ENCODE results near the gene RXRA. TPM values are rescaled to one million over a fixed set of nuclear protein-coding genes. Genes with fewer than 3 reads are reported as not detected.
A peak's percentile ranks its signal among the peaks of the same experiment; 100 is the strongest.

Gene RXRA
- total and polyA plus RNA-seq, 5 donors from 2014 or later = 0.29 to 13.6 (median 1.4) TPM

DNA sequence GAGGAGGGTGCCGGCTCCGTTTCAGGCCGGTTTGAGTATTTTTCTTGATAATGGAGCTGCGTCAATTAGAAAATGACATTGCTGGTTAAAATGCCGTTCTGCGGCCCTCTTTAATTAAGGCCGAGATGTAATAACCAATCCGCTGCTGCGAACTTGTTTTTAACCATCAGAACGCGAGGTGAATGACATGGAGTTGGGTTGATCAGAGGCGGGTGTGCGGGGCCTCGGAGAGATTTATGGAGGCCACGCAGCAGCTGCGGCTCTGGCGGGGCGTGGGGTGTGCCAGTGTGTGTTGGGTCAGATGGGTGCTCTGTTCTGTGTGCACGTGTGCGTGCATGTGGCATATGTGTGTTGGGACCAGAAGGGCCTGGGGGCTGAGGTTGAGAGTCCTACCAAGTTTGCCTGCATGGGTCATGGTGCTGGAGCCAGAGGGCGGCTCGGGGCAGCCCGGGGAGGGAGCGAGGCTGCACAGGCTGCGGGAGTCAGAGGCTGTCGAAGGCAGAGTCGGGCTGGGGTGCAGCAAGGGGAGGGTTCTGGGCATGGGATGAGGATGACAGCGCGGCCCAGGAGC is 25.4 kb downstream of the RXRA start:
- H3K9me3 Mint-ChIP-seq = no peaks in the 10 kb centered on the region
- Histone ChIP-seq H3K27me3 (ENCODE audit: control insufficient read depth, insufficient read depth, low read length) (no peaks in the 10 kb centered on the region), H3K27ac (ENCODE audit: insufficient read depth, low read length, poor library complexity, severe bottlenecking) (no peak overlapping the region), H3K9me3 (ENCODE audit: control insufficient read depth in 2 of 2, low read length in 2 of 2) (no peaks in the 10 kb centered on the region), H3K4me3 (ENCODE audit: low read depth, low read length) (no peak overlapping the region), H3K4me1 (ENCODE audit: control insufficient read depth, insufficient read depth, low read length, poor library complexity, severe bottlenecking) (no peaks in the 10 kb centered on the region), H3K36me3 (ENCODE audit: control insufficient read depth, insufficient read depth, low read length) (no peaks in the 10 kb centered on the region)
- peaks cover 0 to 3% (median 1%) of the 10 kb centered on the region in 4 donors for H3K4me1 Mint-ChIP-seq
- ATAC-seq (ENCODE audit: low read depth in 2 of 2) = no peak
- peak overlapping the region in 2 of 3 donors; percentile 26 to 71 for H3K27ac Mint-ChIP-seq
- no peaks in the 10 kb centered on the region for H3K27me3 Mint-ChIP-seq
- H3K36me3 Mint-ChIP-seq = no peaks in the 10 kb centered on the region
- DNase-seq = no peak
- H3K4me3 Mint-ChIP-seq = no peak overlapping the region

DNA sequence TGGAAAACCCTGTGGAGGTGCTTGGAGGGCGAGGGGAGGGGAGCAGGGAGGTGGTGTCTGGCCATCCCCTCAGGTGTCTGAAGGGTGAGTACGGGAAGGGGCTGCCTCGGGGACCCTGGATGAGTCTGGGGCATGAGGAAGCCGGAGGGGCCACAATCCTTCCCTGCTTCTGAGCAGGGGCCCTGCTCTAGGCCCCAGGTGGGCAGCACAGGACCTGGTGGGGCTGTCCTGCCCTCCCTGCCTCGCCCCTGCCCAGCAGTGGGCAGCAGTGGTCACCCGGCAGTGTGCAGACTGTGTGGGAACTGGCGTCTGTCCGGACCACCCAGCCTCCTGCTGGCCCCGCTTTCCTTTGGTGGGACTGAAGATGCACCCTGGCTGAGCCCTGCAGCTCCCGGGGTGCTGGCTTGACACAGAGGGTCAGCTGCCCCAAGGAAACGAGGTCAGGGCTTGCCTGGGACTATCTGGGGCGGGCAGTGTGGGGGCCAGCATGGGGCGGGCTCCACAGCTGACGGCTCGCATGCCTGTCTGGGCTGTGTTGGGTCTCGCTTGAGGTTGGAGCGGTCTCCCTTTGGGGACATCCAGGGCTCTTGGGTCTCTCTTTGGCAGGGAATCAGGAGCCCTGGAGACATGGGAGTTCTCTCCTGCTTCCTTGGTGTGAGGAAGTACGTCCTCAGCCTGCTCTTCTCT is 26.1 kb downstream of the RXRA start:
- peaks cover 0 to 3% (median 1%) of the 10 kb centered on the region in 4 donors for H3K4me1 Mint-ChIP-seq
- H3K36me3 Mint-ChIP-seq = no peaks in the 10 kb centered on the region

DNA sequence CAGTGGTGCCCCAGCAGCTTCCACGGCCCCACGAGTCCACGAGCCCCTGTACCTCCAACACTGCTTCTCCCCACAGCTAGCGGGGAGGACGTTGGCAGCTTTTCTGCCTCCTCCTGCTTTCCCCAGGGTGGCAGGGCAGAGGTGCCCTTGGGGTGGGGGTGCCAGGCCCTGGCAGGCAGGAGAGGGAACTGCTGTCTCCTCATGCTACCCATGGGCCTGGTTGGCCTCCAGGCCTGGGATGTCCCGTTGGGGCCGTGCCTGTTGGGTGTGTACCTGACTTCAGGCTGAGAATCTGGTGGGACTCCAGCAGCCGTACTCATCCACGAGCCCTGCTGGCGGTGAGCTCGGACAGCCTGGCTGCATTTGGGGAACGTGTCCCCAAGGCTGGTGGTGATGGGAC is 27.3 kb downstream of the RXRA start:
- Mint-ChIP-seq H3K27me3 (no peaks in the 10 kb centered on the region), H3K4me3 (no peak overlapping the region), H3K4me1 (peaks cover 0 to 3% (median 0%) of the 10 kb centered on the region in 4 donors), H3K36me3 (no peaks in the 10 kb centered on the region), H3K9me3 (no peaks in the 10 kb centered on the region), H3K27ac (no peak overlapping the region)
- Histone ChIP-seq H3K36me3 (ENCODE audit: control insufficient read depth, insufficient read depth, low read length) (no peaks in the 10 kb centered on the region), H3K4me1 (ENCODE audit: control insufficient read depth, insufficient read depth, low read length, poor library complexity, severe bottlenecking) (no peaks in the 10 kb centered on the region), H3K4me3 (ENCODE audit: low read depth, low read length) (no peak overlapping the region), H3K27ac (ENCODE audit: insufficient read depth, low read length, poor library complexity, severe bottlenecking) (no peak overlapping the region), H3K9me3 (ENCODE audit: control insufficient read depth in 2 of 2, low read length in 2 of 2) (no peaks in the 10 kb centered on the region), H3K27me3 (ENCODE audit: control insufficient read depth, insufficient read depth, low read length) (no peaks in the 10 kb centered on the region)
- DNase-seq (no peak), ATAC-seq (ENCODE audit: low read depth in 2 of 2) (no peak)

More for the DNA sequence above, 26.1 kb downstream of the RXRA start:
- Mint-ChIP-seq H3K4me3 (no peak overlapping the region), H3K27ac (peak overlapping the region in 1 of 3 donors; percentile 71), H3K9me3 (no peaks in the 10 kb centered on the region), H3K27me3 (no peaks in the 10 kb centered on the region)
- no peaks in the 10 kb centered on the region for H3K36me3 ChIP-seq (ENCODE audit: control insufficient read depth, insufficient read depth, low read length)
- H3K4me1 ChIP-seq (ENCODE audit: control insufficient read depth, insufficient read depth, low read length, poor library complexity, severe bottlenecking) = no peaks in the 10 kb centered on the region
- ATAC-seq (ENCODE audit: low read depth in 2 of 2) (no peak), DNase-seq (no peak)
- no peak overlapping the region for H3K4me3 ChIP-seq (ENCODE audit: low read depth, low read length)
- H3K27me3 ChIP-seq (ENCODE audit: control insufficient read depth, insufficient read depth, low read length) = no peaks in the 10 kb centered on the region
- H3K27ac ChIP-seq (ENCODE audit: insufficient read depth, low read length, poor library complexity, severe bottlenecking) = no peak overlapping the region
- no peaks in the 10 kb centered on the region for H3K9me3 ChIP-seq (ENCODE audit: control insufficient read depth in 2 of 2, low read length in 2 of 2)

DNA sequence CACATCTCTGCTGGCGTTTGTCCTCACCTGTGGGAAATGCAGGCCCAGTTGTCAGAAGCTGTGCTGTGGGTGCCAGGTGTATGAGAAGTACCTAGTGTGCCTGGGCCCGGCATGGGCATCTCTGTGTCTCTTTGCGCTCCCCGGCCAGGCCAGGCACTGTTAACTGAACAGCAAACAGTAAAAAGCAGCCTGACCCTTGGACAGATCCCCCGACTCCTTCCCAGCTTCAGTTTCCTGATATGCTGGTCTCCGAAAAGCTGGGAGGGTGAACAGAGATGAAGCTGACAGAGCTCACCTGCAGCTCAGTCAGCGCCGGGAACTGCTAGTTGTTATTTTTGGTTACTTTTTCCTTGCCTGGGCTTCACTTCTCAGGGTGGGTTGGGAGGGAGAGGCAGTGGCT is 28.9 kb downstream of the RXRA start:
- Mint-ChIP-seq H3K4me1 (peaks cover 0 to 3% (median 0%) of the 10 kb centered on the region in 4 donors), H3K27me3 (no peaks in the 10 kb centered on the region), H3K9me3 (no peaks in the 10 kb centered on the region), H3K4me3 (no peak overlapping the region), H3K36me3 (no peaks in the 10 kb centered on the region), H3K27ac (no peak overlapping the region)
- Histone ChIP-seq H3K9me3 (ENCODE audit: control insufficient read depth in 2 of 2, low read length in 2 of 2) (no peaks in the 10 kb centered on the region), H3K27ac (ENCODE audit: insufficient read depth, low read length, poor library complexity, severe bottlenecking) (no peak overlapping the region), H3K27me3 (ENCODE audit: control insufficient read depth, insufficient read depth, low read length) (no peaks in the 10 kb centered on the region), H3K36me3 (ENCODE audit: control insufficient read depth, insufficient read depth, low read length) (no peaks in the 10 kb centered on the region), H3K4me1 (ENCODE audit: control insufficient read depth, insufficient read depth, low read length, poor library complexity, severe bottlenecking) (no peaks in the 10 kb centered on the region), H3K4me3 (ENCODE audit: low read depth, low read length) (no peak overlapping the region)
- DNase-seq (no peak), ATAC-seq (ENCODE audit: low read depth in 2 of 2) (no peak)

DNA sequence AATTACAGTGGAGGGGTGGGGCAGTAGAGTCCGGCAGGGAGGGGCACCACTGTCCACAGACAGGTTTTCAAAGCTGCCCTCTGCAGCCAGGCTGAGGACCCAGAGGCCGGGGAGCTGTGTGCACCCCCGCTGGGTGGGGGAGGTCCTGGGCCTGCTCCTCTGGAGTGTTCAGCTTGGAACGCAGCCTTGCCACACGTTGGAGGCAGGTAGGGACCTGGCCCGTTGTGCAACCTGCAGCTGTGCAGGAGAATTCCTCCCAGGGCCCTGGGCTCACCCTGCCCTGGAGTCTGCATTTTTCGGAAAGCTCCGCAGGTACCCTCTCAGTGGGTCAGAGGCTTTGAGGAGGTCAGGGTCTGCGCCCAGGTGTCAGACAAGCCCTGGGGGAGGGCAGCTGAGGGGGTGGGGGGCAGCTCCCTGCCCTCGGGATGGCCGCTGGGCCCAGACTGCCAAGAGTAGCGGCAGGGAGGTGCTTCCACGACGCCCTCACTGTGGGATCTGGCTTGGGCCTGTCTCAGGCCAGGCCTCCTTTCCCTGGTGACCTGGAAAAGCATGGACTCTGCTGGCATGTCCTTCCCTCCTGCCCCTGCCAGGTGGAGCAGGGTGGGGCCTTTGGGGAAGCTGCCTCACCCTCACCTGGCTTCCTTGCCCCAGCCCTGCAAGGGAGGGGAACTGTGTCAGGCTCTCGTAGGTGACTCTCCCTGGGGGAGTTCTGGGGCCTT is 29.5 kb downstream of the RXRA start:
- Mint-ChIP-seq H3K9me3 (no peaks in the 10 kb centered on the region), H3K36me3 (no peaks in the 10 kb centered on the region), H3K4me3 (no peak overlapping the region), H3K4me1 (peaks cover 0 to 3% (median 0%) of the 10 kb centered on the region in 4 donors), H3K27me3 (no peaks in the 10 kb centered on the region), H3K27ac (no peak overlapping the region)
- Histone ChIP-seq H3K4me3 (ENCODE audit: low read depth, low read length) (no peak overlapping the region), H3K27ac (ENCODE audit: insufficient read depth, low read length, poor library complexity, severe bottlenecking) (no peak overlapping the region), H3K9me3 (ENCODE audit: control insufficient read depth in 2 of 2, low read length in 2 of 2) (no peaks in the 10 kb centered on the region), H3K27me3 (ENCODE audit: control insufficient read depth, insufficient read depth, low read length) (no peaks in the 10 kb centered on the region), H3K36me3 (ENCODE audit: control insufficient read depth, insufficient read depth, low read length) (no peaks in the 10 kb centered on the region), H3K4me1 (ENCODE audit: control insufficient read depth, insufficient read depth, low read length, poor library complexity, severe bottlenecking) (no peaks in the 10 kb centered on the region)
- no peak for ATAC-seq (ENCODE audit: low read depth in 2 of 2)
- no peak for DNase-seq

DNA sequence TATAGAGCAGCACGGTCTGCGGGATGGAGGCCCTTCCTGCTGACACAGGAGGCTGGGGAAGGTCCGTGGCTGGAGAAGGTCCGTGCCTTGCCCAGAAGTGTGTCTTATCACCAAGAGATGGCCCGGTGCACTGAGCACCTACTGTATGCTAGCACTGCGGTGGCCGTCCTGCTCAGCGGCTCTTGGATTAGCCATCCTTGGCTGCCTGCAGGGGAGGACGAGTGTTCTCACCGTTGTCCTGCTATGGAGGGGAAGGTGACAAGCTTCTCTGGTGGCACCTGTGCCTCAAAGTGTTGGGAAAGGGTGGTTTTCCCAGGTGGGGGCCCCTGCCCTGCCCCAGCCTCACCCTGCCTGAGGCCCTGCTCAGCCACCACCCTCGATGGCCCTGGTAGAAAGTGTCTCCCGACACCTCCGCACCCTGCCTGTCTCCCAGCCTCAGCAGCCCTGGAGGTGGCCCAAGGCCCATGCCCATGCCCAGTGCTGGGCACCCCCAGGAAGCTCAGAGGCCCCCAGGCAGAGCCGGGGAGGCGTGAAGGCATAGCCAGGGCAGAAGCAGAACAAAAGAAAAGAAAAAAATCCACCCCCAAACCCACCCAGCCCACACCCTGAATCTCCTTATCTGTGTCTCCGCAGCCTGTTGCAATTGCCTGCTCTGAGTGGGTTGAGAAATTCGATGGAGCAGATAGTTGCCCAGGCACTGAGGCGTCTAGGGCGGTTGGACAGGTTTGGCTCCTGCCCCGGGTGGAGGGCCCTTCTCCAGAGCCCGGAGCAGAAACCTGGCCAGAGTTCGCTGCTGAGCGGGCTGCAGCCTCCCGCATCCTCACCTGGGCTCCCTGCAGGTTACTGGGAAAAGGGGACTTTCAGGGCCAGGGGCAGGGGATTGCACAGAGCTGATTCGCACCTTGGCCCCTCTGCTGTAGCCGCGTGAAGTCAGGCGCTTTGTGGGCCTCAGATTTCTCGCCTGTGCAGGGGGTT is 30.5 kb downstream of the RXRA start:
- Histone ChIP-seq H3K27me3 (ENCODE audit: control insufficient read depth, insufficient read depth, low read length) (no peaks in the 10 kb centered on the region), H3K4me3 (ENCODE audit: low read depth, low read length) (no peak overlapping the region), H3K4me1 (ENCODE audit: control insufficient read depth, insufficient read depth, low read length, poor library complexity, severe bottlenecking) (no peaks in the 10 kb centered on the region), H3K36me3 (ENCODE audit: control insufficient read depth, insufficient read depth, low read length) (no peaks in the 10 kb centered on the region), H3K9me3 (ENCODE audit: control insufficient read depth in 2 of 2, low read length in 2 of 2) (no peaks in the 10 kb centered on the region), H3K27ac (ENCODE audit: insufficient read depth, low read length, poor library complexity, severe bottlenecking) (no peak overlapping the region)
- H3K36me3 Mint-ChIP-seq = no peaks in the 10 kb centered on the region
- no peak for ATAC-seq (ENCODE audit: low read depth in 2 of 2)
- peaks cover 0 to 3% (median 0%) of the 10 kb centered on the region in 4 donors for H3K4me1 Mint-ChIP-seq
- no peak overlapping the region for H3K4me3 Mint-ChIP-seq
- no peaks in the 10 kb centered on the region for H3K9me3 Mint-ChIP-seq
- H3K27me3 Mint-ChIP-seq = no peaks in the 10 kb centered on the region
- H3K27ac Mint-ChIP-seq = no peak overlapping the region
- DNase-seq = no peak

DNA sequence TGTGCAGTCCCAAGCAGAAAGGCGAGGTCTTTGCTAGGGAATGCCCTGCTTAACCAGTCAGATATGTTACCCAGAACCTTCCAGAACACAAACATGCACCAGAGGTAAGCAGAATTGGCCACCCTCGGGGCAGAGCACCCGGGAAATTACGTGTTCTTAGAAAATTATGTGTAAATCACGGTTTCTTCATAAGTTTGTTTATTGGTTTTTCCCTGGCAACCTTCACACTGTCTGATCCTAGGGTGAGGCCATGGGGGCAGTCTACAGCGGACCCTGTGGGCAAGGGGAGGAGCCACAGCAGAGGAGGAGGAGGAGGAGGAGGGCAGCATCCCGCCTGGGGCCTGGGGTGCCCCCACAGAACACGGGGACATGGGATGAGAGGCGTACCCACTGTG is 31.4 kb downstream of the RXRA start:
- H3K27ac Mint-ChIP-seq = no peak overlapping the region
- H3K27me3 ChIP-seq (ENCODE audit: control insufficient read depth, insufficient read depth, low read length) = no peaks in the 10 kb centered on the region
- H3K4me3 Mint-ChIP-seq = no peak overlapping the region
- DNase-seq = no peak
- no peaks in the 10 kb centered on the region for H3K27me3 Mint-ChIP-seq
- no peaks in the 10 kb centered on the region for H3K4me1 ChIP-seq (ENCODE audit: control insufficient read depth, insufficient read depth, low read length, poor library complexity, severe bottlenecking)
- no peaks in the 10 kb centered on the region for H3K36me3 Mint-ChIP-seq
- ATAC-seq (ENCODE audit: low read depth in 2 of 2) = no peak
- no peak overlapping the region for H3K27ac ChIP-seq (ENCODE audit: insufficient read depth, low read length, poor library complexity, severe bottlenecking)
- H3K9me3 ChIP-seq (ENCODE audit: control insufficient read depth in 2 of 2, low read length in 2 of 2) = no peaks in the 10 kb centered on the region
- H3K4me1 Mint-ChIP-seq = peaks cover 0 to 3% (median 0%) of the 10 kb centered on the region in 4 donors
- no peaks in the 10 kb centered on the region for H3K9me3 Mint-ChIP-seq
- H3K36me3 ChIP-seq (ENCODE audit: control insufficient read depth, insufficient read depth, low read length) = no peaks in the 10 kb centered on the region
- H3K4me3 ChIP-seq (ENCODE audit: low read depth, low read length) = no peak overlapping the region

All from CD4-positive, CD25-positive, alpha-beta regulatory T cell (primary cell).